SK-N-SH (cell line): ENCODE measurements around the gene PAQR5. TPM values are rescaled to one million over a fixed set of nuclear protein-coding genes. Genes with fewer than 3 reads are reported as not detected.

Experiments
- CTCF ChIA-PET: fragments of 300-600, 350-600 bp; formaldehyde crosslinking; extraction: SDS; loops from one replicate; lab custom pipeline; 2021; lab: Yijun Ruan, JAX
- POLR2A ChIA-PET: fragments of 350-600 bp; sonication (Branson Sonifier 250); formaldehyde crosslinking; extraction: SDS; loops from one replicate; lab custom pipeline; 2020; ENCODE audit warnings: antibody characterized with exemption, inconsistent platforms; lab: Yijun Ruan, JAX
- DNase-seq: peaks from one replicate; pipeline ENCODE4 v3.0.0; 2012
- H2AFZ ChIP-seq: fragments of 200-600 bp; sonication (generic); 2 replicates; pipeline ENCODE4 v1.8.1; 2016; ENCODE audit warnings: antibody characterized with exemption, mild to moderate bottlenecking, low read depth
- H3F3A ChIP-seq: fragments of 200-600 bp; sonication (generic); replicated peaks from 2 replicates; pipeline ENCODE3; 2016; ENCODE audit warnings: antibody characterized with exemption, mild to moderate bottlenecking; ENCODE audit not compliant: insufficient read depth
- H3K27ac ChIP-seq, 2 experiments: fragments of 200-500 bp in 1 of 2; fragments of 200-600 bp in 1 of 2; sonication (Bioruptor generic) in 1 of 2; sonication (generic), shearing (Covaris generic) in 1 of 2; 2 replicates each; pipeline versions ENCODE4 v1.5.1 to v1.6.1; 2014 to 2016; ENCODE audit warnings: low read depth in 2 of 2, inconsistent platforms in 1 of 2, low read length in 1 of 2, mild to moderate bottlenecking in 1 of 2, mixed read lengths in 1 of 2
- H3K27me3 ChIP-seq: fragments of 200-600 bp; sonication (generic), shearing (Covaris generic); 2 replicates; pipeline ENCODE4 v1.6.1; 2016; ENCODE audit warnings: mixed run types; ENCODE audit not compliant: insufficient read depth
- H3K36me3 ChIP-seq, 2 experiments: fragments of 200-500 bp in 1 of 2; fragments of 200-600 bp in 1 of 2; sonication (Bioruptor generic) in 1 of 2; sonication (generic) in 1 of 2; replicated peaks in 1 of 2; 2 replicates each; pipeline versions ENCODE3 to v1.5.1; 2014 to 2016; ENCODE audit warnings: low read length in 1 of 2, mild to moderate bottlenecking in 1 of 2; ENCODE audit not compliant: insufficient read depth in 2 of 2, control insufficient read depth in 1 of 2
- H3K4me1 ChIP-seq, 2 experiments: fragments of 200-500 bp in 1 of 2; fragments of 200-600 bp in 1 of 2; sonication (Bioruptor generic) in 1 of 2; sonication (generic), shearing (Covaris generic) in 1 of 2; 2 replicates each; pipeline versions ENCODE4 v1.5.1 to v1.6.1; 2014 to 2016; ENCODE audit warnings: low read depth in 1 of 2, low read length in 1 of 2, mixed run types in 1 of 2; ENCODE audit not compliant: insufficient read depth in 2 of 2, control insufficient read depth in 1 of 2
- H3K4me2 ChIP-seq: fragments of 200-600 bp; sonication (generic), shearing (Covaris generic); 2 replicates; pipeline ENCODE4 v1.6.1; 2017; ENCODE audit warnings: mixed run types
- H3K4me3 ChIP-seq, 2 experiments: fragments of 200-500 bp in 1 of 2; fragments of 200-600 bp in 1 of 2; sonication (Bioruptor generic) in 1 of 2; sonication (generic), shearing (Covaris generic) in 1 of 2; 2 replicates each; pipeline versions ENCODE4 v1.5.1 to v1.8.1; 2014 to 2016; ENCODE audit warnings: low read depth in 2 of 2, inconsistent platforms in 1 of 2, low read length in 1 of 2, mild to moderate bottlenecking in 1 of 2, mixed read lengths in 1 of 2, moderate library complexity in 1 of 2
- H3K79me2 ChIP-seq: fragments of 200-600 bp; sonication (generic); 2 replicates; pipeline ENCODE4 v1.8.1; 2017; ENCODE audit warnings: mild to moderate bottlenecking; ENCODE audit not compliant: insufficient read depth
- H3K9ac ChIP-seq: fragments of 200-600 bp; sonication (generic); 2 replicates; pipeline ENCODE4 v1.6.1; 2017; ENCODE audit warnings: mixed run types
- H3K9me2 ChIP-seq: fragments of 200-600 bp; sonication (generic); 2 replicates; pipeline ENCODE4 v1.6.1; 2017; ENCODE audit warnings: mixed run types
- H3K9me3 ChIP-seq: fragments of 200-600 bp; sonication (generic); 2 replicates; pipeline ENCODE4 v1.6.1; 2017; ENCODE audit warnings: mixed run types, mild to moderate bottlenecking, moderate library complexity
- H4K20me1 ChIP-seq: fragments of 200-600 bp; sonication (generic); 2 replicates; pipeline ENCODE4 v1.6.1; 2017; ENCODE audit warnings: mild to moderate bottlenecking, mixed run types; ENCODE audit not compliant: insufficient read depth
- CHD2 ChIP-seq: fragments of 150-350 bp; IDR thresholded peaks from 2 replicates; pipeline ENCODE4 v1.6.1; 2018; ENCODE audit warnings: low read length; ENCODE audit not compliant: partially characterized antibody
- EZH2phosphoT487 ChIP-seq: fragments of 200-600 bp; sonication (generic); IDR thresholded peaks from 2 replicates; pipeline ENCODE4 v1.6.1; 2017; ENCODE audit warnings: low read depth, mixed run types, mild to moderate bottlenecking, antibody characterized with exemption, moderate library complexity, borderline replicate concordance
- FOXM1 ChIP-seq: IDR thresholded peaks from 2 replicates; pipeline ENCODE4 v1.4.0; 2012; ENCODE audit warnings: low read depth, mild to moderate bottlenecking
- GABPA ChIP-seq: IDR thresholded peaks from 2 replicates; pipeline ENCODE4 v1.4.0; 2012; ENCODE audit warnings: low read depth, mild to moderate bottlenecking
- GATA2 ChIP-seq: sonication (generic); formaldehyde crosslinking; IDR thresholded peaks from 2 replicates; pipeline ENCODE4 v1.5.0; 2020; ENCODE audit warnings: mild to moderate bottlenecking, missing genetic modification reagents
- IRF3 ChIP-seq: fragments of 150-350 bp; IDR thresholded peaks from 2 replicates; pipeline ENCODE4 v1.6.1; 2016; ENCODE audit warnings: mild to moderate bottlenecking, low read depth, low read length
- MXI1 ChIP-seq: IDR thresholded peaks from 2 replicates; pipeline ENCODE4 v1.6.1; 2012; ENCODE audit warnings: mild to moderate bottlenecking, low read depth, low read length, improper control_type of control experiment
- POLR2AphosphoS5 ChIP-seq: IDR thresholded peaks from 2 replicates; pipeline ENCODE4 v1.6.1; 2012; ENCODE audit warnings: low read depth, low read length
- RAD21 ChIP-seq: IDR thresholded peaks from 2 replicates; pipeline ENCODE4 v1.6.1; 2012; ENCODE audit warnings: mild to moderate bottlenecking, low read length
- RCOR1 ChIP-seq: fragments of 150-350 bp; IDR thresholded peaks from 2 replicates; pipeline ENCODE4 v1.6.1; 2017; ENCODE audit warnings: antibody characterized with exemption, low read length
- RXRA ChIP-seq: IDR thresholded peaks from 2 replicates; pipeline ENCODE4 v1.4.0; 2012; ENCODE audit warnings: low read depth, mild to moderate bottlenecking, borderline replicate concordance
- SIN3A ChIP-seq: IDR thresholded peaks from 2 replicates; pipeline ENCODE4 v1.6.1; 2012; ENCODE audit warnings: low read depth, mild to moderate bottlenecking, low read length, moderate library complexity, borderline replicate concordance
- SMC3 ChIP-seq: IDR thresholded peaks from 2 replicates; pipeline ENCODE4 v1.6.1; 2012; ENCODE audit warnings: low read depth, low read length, improper control_type of control experiment
- TAF1 ChIP-seq: IDR thresholded peaks from 2 replicates; pipeline ENCODE4 v1.6.1; 2012; ENCODE audit warnings: low read depth, mild to moderate bottlenecking, low read length, moderate library complexity, borderline replicate concordance
- WGBS: methylation state at CpG from one replicate; pipeline ENCODE4 v1.1.6; 2017; ENCODE audit warnings: low lambda C conversion rate; 5-methylcytosine and 5-hydroxymethylcytosine counted together
- polyA plus RNA-seq, 3 experiments: library from polyadenylated mRNA; depleted of rRNA; stranded (reverse); fragments of >200 nt; gene quantifications; 2 replicates each; pipeline ENCODE4 v1.2.3, GENCODE V29; 2012
- TF ChIP-seq, protein P1 (sequence below): IDR thresholded peaks from 2 replicates; pipeline ENCODE4 v1.6.1; 2012; ENCODE audit warnings: mild to moderate bottlenecking, low read depth, low read length, moderate library complexity
- TF ChIP-seq, protein P2 (sequence below): fragments of 200-600 bp; sonication (generic); IDR thresholded peaks from 2 replicates; pipeline ENCODE4 v1.6.1; 2017; ENCODE audit warnings: antibody characterized with exemption, mild to moderate bottlenecking, moderate library complexity

Gene PAQR5
- polyA plus RNA-seq, 1 of the 3 experiments (the other 2 are of a cell fraction): 3.9 TPM

- Histone ChIP-seq H3K9me3 (no peaks in the 10 kb centered on the region), H3K27me3 (no peaks in the 10 kb centered on the region), H3K79me2 (no peaks in the 10 kb centered on the region), H3K4me3 (no peak overlapping the region), H3K9ac (no peak overlapping the region), H3K4me2 (no peak overlapping the region), H3K27ac (no peak overlapping the region), H3F3A (no peaks in the 10 kb centered on the region), H3K4me1 (no peaks in the 10 kb centered on the region; a peak in 2 of 4 replicates), H3K36me3 (no peaks in the 10 kb centered on the region), H2AFZ (no peak overlapping the region), H4K20me1 (no peaks in the 10 kb centered on the region), H3K9me2 (no peaks in the 10 kb centered on the region)
- POLR2A ChIA-PET: no interaction called here
- WGBS: 94% methylated on average over 7 of the region's 7 CpGs
- CTCF ChIA-PET: interaction anchor here (1.0 to 3.5 kb wide), 6 partner anchors 10 to 221 kb away, joined by 4 to 11 read pairs (median 6); no protein-coding TSS in a partner anchor
- TF ChIP-seq GATA2 (CRISPR knock-in tag) (no peak), SMC3 (no peak), TAF1 (no peak), EZH2phosphoT487 (no peak), SIN3A (no peak), RXRA (no peak), GABPA (no peak), POLR2AphosphoS5 (no peak), IRF3 (no peak), MXI1 (no peak), FOXM1 (no peak), RAD21 (no peak), RCOR1 (no peak), CHD2 (no peak)
- TF ChIP-seq, protein P1, sequence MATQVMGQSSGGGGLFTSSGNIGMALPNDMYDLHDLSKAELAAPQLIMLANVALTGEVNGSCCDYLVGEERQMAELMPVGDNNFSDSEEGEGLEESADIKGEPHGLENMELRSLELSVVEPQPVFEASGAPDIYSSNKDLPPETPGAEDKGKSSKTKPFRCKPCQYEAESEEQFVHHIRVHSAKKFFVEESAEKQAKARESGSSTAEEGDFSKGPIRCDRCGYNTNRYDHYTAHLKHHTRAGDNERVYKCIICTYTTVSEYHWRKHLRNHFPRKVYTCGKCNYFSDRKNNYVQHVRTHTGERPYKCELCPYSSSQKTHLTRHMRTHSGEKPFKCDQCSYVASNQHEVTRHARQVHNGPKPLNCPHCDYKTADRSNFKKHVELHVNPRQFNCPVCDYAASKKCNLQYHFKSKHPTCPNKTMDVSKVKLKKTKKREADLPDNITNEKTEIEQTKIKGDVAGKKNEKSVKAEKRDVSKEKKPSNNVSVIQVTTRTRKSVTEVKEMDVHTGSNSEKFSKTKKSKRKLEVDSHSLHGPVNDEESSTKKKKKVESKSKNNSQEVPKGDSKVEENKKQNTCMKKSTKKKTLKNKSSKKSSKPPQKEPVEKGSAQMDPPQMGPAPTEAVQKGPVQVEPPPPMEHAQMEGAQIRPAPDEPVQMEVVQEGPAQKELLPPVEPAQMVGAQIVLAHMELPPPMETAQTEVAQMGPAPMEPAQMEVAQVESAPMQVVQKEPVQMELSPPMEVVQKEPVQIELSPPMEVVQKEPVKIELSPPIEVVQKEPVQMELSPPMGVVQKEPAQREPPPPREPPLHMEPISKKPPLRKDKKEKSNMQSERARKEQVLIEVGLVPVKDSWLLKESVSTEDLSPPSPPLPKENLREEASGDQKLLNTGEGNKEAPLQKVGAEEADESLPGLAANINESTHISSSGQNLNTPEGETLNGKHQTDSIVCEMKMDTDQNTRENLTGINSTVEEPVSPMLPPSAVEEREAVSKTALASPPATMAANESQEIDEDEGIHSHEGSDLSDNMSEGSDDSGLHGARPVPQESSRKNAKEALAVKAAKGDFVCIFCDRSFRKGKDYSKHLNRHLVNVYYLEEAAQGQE: no peak
- TF ChIP-seq, protein P2, sequence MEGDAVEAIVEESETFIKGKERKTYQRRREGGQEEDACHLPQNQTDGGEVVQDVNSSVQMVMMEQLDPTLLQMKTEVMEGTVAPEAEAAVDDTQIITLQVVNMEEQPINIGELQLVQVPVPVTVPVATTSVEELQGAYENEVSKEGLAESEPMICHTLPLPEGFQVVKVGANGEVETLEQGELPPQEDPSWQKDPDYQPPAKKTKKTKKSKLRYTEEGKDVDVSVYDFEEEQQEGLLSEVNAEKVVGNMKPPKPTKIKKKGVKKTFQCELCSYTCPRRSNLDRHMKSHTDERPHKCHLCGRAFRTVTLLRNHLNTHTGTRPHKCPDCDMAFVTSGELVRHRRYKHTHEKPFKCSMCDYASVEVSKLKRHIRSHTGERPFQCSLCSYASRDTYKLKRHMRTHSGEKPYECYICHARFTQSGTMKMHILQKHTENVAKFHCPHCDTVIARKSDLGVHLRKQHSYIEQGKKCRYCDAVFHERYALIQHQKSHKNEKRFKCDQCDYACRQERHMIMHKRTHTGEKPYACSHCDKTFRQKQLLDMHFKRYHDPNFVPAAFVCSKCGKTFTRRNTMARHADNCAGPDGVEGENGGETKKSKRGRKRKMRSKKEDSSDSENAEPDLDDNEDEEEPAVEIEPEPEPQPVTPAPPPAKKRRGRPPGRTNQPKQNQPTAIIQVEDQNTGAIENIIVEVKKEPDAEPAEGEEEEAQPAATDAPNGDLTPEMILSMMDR: no peak
- no peak for DNase-seq
These were observed 19.1 kb upstream of the PAQR5 start for GRCh38 chr15:69279636-69280035.
